Right lobe of liver (tissue), 4 donors: ENCODE measurements around the gene FNDC3B.

Experiments used
- POLR2A ChIP-seq: fragments of 450-650 bp; IDR thresholded peaks from one replicate; pipeline ENCODE4 v1.6.1; 2017; ENCODE audit warnings: antibody characterized with exemption, mild to moderate bottlenecking
- TF ChIP-seq, protein P1 (sequence below), 4 donors: fragments of 200-600 bp in 3 of 4; fragments of 450-650 bp in 1 of 4; IDR thresholded peaks; one replicate each; pipeline versions ENCODE4 v1.5.1 to v1.8.0; 2016 to 2022; ENCODE audit warnings: antibody characterized with exemption in 4 of 4, mild to moderate bottlenecking in 2 of 4
- donor health status: DM: no; HTN: no; CAD: no.
- donor health status: DM: no; HTN: no; CAD: no.
- donor health status: DM: no; HTN: yes; CAD: no.

DNA sequence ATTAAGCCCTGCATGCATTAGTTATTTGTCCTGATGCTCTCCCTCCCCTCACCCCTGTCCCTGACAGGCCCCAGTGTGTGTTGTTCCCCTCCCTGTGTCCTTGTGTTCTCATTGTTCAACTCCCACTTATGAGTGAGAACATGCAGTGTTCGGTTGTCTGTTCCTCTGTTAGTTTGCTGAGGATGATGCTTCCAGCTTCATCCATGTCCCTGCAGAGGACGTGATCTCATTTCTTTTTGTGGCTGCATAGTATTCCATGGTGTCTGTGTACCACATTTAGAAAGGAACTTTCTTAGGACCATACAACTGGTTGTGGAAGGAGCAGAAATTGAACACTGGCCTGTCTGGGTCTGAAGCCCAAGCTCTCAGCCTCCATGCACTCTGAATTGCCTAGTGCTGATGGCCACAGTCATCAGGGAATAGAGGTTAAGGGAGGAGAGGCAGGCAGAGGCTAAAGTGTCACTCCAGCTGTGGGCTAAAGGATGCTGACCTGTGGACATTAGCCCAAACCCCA is 138.5 kb downstream of the FNDC3B start:
- TF ChIP-seq, protein P1, sequence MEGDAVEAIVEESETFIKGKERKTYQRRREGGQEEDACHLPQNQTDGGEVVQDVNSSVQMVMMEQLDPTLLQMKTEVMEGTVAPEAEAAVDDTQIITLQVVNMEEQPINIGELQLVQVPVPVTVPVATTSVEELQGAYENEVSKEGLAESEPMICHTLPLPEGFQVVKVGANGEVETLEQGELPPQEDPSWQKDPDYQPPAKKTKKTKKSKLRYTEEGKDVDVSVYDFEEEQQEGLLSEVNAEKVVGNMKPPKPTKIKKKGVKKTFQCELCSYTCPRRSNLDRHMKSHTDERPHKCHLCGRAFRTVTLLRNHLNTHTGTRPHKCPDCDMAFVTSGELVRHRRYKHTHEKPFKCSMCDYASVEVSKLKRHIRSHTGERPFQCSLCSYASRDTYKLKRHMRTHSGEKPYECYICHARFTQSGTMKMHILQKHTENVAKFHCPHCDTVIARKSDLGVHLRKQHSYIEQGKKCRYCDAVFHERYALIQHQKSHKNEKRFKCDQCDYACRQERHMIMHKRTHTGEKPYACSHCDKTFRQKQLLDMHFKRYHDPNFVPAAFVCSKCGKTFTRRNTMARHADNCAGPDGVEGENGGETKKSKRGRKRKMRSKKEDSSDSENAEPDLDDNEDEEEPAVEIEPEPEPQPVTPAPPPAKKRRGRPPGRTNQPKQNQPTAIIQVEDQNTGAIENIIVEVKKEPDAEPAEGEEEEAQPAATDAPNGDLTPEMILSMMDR (IDR thresholded peaks at IDR 0.05): no peak
- no peak for TF ChIP-seq POLR2A
